Loucy (cell line): ENCODE data around the gene GAGE12J.

Experiments used
- CTCF ChIP-seq: fragments of 200-600 bp; sonication (generic); conservative IDR thresholded peaks from 2 replicates; pipeline ENCODE4 v1.5.1; 2014; ENCODE audit warnings: mild to moderate bottlenecking, antibody characterized with exemption, low read length
- EZH2phosphoT487 ChIP-seq: fragments of 200-600 bp; IDR thresholded peaks from 2 replicates; pipeline ENCODE4 v1.6.1; 2018; ENCODE audit warnings: antibody characterized with exemption, mild to moderate bottlenecking, moderate library complexity, borderline replicate concordance

DNA sequence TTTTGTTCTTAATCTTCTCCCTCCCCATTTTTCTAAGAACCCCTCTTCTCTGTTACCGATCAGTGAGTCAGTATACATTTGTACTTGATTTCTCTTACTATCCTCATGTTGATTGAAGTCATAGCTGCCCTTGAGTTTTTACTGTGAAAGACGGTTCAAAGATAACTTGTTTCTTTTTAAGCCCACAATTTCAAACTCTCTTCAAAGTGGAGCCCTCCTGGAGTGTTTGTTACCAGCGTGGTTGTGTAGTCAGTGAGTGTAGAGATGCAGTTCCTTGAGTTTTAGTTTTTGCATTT lies 44.4 kb upstream of the GAGE12J start:
- TF ChIP-seq CTCF = no peak
- no peak for TF ChIP-seq EZH2phosphoT487
